GM21825 (cell line): ENCODE results near the gene CTNNA3.

Experiments used
- ATAC-seq: cut with Tn5 transposase; IDR thresholded peaks from one replicate; pipeline ENCODE4 v1.9.1; 2021; ENCODE audit warnings: mild to moderate bottlenecking, moderate library complexity; ENCODE audit not compliant: unreplicated experiment

CTNNA3 gene

GRCh38 chr10:66041771-66042170, 1654.2 kb downstream of the CTNNA3 start:
- no peak for ATAC-seq

DNA sequence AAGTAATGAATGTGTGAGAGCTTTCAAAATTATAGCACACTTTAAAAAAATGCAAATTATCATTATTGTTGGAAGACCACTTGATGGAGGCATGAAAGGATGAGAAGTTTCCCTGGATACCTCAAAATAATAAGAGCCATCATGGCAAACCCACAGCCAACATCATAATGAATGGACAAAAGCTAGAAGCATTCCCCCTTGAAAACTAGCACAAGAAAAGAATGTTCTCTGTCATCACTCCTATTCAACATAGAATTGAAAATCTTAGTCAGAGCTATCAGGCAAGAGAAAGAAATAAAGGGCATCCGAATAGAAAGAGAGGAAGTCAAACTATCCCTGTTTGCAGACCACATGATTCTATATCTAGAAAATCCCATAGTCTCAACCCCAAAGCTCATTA, 1657.4 kb downstream of the CTNNA3 start:
- no peak for ATAC-seq

GRCh38 chr10:66026321-66026720, 1669.7 kb downstream of the CTNNA3 start:
- no peak for ATAC-seq

- no peak for ATAC-seq
Observed at GRCh38 chr10:66025186-66025585, 1670.8 kb downstream of the CTNNA3 start.

DNA sequence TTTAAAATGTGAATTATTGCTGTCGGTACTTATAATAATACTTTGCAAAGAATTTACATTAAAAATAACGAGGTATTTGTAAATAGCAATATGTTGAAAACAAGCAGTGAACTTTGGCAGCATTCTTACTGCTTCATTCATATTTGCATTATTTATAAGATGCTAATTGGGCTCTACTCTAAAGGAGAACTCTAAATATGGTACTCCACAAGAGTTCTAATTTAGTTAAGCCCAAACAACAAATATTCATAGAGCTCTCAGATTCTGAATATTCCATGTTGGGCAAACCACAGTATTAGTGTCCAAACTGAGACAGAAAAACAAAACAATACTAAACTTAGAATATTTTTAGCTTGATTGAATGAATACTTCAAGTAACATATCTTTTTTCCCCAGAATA, 1674.6 kb downstream of the CTNNA3 start:
- ATAC-seq = no peak

DNA sequence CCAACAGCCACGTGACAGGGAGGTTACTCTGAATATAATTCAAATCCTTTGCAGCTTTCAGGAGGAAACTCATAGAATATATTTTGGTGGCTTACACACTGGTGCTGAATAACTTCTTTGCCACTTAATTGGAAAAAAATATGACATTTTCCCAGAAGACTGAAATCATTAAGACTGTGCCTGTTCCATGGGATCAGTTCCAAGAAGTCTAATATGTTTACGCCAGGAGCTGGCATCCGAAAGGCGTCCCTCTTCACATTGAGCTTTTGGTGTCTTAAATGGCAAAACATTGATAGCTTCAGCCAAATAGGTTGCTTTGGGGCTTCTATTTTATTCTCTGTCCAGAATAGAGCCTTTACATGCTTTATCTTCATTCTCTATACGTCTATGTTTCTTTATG, 1687.8 kb downstream of the CTNNA3 start:
- no peak for ATAC-seq

DNA sequence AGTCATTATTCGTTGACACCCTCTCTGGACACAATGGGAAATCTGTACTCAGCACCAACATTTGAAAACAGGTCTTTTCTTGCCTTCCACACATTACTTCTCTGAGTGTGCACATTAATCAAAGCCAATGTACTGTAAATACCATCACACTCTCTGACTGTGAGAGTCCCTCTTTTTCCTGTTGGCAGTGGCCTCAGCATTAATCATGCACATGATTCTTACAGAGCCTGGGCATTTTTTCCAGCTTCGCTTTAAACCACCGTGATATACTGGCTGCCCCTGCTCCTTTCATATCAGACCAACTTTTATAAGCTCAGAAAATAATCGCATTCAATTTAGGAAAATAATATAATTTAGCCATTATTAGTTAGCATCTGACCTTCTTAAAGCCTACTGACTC, 1689.6 kb downstream of the CTNNA3 start:
- no peak for ATAC-seq

DNA sequence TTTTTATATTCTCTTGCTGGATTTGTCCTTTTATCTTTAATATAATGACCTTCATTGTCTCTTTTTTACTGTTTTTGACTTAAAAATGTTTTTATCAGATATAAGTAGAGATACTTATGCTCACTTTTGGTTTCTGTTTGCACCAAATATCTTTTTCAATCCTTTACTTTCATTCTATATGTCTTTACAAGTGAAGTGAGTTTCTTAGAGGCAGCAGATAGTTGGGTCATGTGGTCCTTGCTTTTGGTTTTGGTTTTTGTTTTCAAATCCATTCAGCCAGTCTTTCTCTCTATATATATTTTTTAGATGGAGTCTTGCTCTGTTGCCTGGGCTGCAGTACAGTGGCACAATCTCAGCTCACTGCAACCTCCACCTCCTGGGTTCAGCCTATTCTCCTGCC, 1702.5 kb downstream of the CTNNA3 start:
- no peak for ATAC-seq

- no peak for ATAC-seq
Observed at GRCh38 chr10:65968871-65969270, 1727.1 kb downstream of the CTNNA3 start.

DNA sequence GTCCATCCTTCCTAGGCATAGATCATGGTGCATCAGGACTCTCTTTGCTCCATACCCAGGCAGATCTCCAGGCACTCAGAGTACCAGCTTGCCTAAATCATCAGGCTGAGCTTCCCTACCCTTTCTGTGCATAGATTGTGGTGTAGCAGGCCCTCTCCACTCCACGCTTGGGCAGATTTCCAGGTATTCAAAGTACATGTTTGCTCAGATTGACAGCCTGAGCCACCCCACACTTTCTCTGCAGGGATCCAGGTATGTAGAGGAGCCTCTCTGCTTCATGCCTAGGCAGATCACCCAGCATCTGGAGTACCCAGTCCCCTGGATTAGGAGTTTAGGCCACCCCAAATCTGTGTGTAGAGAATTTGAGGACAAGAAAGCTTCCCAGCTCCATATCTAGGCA, 1727.6 kb downstream of the CTNNA3 start:
- no peak for ATAC-seq

- ATAC-seq = no peak
Observed at GRCh38 chr10:65964205-65964604, 1731.8 kb downstream of the CTNNA3 start.

- ATAC-seq = no peak
Observed at GRCh38 chr10:65952086-65952485, 1743.9 kb downstream of the CTNNA3 start.

DNA sequence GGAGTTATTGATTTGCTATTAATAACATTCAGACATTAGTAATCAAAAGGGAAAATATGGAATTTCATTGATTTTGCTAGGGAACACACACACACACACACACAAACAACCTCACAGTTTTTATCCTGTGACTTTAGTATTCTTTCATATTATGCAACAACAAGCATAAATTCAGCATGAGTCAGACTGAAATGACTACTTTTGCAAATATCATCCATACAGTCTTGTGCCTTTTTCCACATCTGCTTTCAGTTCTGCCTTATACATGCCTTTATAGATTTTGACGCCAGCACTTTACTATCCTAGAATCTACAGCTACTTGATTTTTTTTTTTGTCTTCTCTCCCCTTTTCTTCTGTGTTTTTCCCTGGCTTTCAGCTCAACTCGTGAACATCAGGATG, 1745.9 kb downstream of the CTNNA3 start:
- no peak for ATAC-seq

GRCh38 chr10:65949526-65949925, 1746.5 kb downstream of the CTNNA3 start:
- no peak for ATAC-seq

DNA sequence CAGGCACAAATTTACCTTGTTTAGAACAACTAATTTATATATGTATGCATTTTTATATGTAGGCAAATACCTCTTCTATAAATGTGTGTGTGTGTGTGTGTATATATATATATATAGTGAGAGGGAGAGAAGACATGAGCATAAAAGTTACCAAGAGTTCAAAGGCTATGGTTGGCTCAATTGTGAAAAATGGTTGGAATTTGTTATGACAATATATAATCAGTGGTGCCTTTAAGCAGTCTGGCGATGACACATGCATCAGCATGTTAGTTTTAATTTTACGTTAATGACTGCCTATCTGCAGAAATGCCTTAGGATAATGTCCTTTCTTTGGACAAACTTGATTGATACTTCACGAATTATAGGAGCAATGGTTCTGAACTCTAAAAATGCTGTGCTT, 1750.9 kb downstream of the CTNNA3 start:
- ATAC-seq = no peak

GRCh38 chr10:65943451-65943850, 1752.5 kb downstream of the CTNNA3 start:
- ATAC-seq = no peak

- no peak for ATAC-seq
Observed at GRCh38 chr10:65940816-65941662, 1755.0 kb downstream of the CTNNA3 start.

DNA sequence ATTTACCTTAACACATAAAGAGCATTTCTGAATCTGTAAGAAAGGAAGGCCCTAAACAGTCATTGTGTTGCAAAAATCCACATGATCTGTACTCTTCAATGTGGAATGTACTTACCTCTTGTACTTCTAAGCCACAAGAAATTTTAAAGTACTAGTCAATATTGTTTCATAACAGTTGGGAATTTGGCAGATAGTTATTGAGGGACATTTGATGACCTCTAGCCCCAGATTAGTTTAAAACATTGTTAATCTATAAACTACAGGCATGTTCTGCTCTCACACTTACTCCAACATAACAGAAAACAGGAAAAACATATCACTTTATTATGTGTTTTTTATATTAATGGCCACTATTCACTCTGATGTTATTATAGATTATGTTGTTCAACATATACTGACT, 1755.9 kb downstream of the CTNNA3 start:
- ATAC-seq = no peak

DNA sequence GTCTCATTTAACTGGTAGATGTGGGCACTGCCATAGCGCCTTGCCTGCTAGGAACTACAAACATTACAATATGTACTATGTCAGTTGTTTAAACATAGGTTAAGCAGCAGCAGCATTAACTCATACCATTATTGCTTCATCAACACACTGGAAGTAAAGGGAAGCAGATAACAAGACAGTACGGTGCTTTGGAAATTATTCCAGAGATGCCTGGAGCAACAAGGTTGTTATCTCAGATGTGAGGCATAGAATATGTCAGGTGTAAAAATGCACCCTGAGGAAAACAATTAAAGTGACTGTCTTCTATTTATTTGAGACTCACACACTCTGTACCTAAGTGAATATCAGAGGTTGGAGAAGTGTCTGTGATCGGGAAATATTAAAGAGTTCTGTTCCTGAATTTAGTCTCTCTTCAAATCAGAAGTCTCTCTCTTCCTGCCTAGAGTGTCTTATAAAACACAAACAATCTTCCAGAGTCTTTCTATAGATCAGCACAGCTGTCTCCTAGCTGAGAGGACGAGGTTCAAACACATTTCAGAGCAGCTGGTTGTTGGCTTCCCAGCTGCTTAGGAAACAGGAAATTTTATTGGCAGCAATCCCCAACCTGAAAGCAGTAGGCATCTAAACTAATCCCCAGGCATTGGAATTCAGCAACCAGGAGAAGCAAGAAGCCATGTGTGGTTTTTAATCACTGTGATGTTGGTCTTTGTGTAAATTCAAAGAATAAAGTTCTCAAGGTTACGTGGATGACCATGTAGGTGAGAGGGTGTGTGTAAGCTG, 1764.5 kb downstream of the CTNNA3 start:
- no peak for ATAC-seq

GRCh38 chr10:65911151-65911835, 1784.7 kb downstream of the CTNNA3 start:
- ATAC-seq = no peak

- ATAC-seq = no peak
Observed at GRCh38 chr10:65910209-65910608, 1785.8 kb downstream of the CTNNA3 start.
